GM21526 (cell line): ENCODE results near the gene MYH9.
A peak's percentile ranks its signal among the peaks of the same experiment; 100 is the strongest.
"Not testable (repeated sequence)": the region's sequence is repeated elsewhere in the genome, so short reads cannot be mapped to it uniquely, and the experiment has no call there.

Source experiments
- ATAC-seq: cut with Tn5 transposase; IDR thresholded peaks from one replicate; pipeline ENCODE4 v1.9.1; 2021; ENCODE audit warnings: moderate library complexity; ENCODE audit not compliant: unreplicated experiment, low FRiP score

MYH9 gene

GRCh38 chr22:36256478-36256877 is 131.3 kb downstream of the MYH9 start:
- no peak for ATAC-seq

- not testable (repeated sequence) for ATAC-seq
These were observed 132.2 kb downstream of the MYH9 start for GRCh38 chr22:36255572-36255971.

DNA sequence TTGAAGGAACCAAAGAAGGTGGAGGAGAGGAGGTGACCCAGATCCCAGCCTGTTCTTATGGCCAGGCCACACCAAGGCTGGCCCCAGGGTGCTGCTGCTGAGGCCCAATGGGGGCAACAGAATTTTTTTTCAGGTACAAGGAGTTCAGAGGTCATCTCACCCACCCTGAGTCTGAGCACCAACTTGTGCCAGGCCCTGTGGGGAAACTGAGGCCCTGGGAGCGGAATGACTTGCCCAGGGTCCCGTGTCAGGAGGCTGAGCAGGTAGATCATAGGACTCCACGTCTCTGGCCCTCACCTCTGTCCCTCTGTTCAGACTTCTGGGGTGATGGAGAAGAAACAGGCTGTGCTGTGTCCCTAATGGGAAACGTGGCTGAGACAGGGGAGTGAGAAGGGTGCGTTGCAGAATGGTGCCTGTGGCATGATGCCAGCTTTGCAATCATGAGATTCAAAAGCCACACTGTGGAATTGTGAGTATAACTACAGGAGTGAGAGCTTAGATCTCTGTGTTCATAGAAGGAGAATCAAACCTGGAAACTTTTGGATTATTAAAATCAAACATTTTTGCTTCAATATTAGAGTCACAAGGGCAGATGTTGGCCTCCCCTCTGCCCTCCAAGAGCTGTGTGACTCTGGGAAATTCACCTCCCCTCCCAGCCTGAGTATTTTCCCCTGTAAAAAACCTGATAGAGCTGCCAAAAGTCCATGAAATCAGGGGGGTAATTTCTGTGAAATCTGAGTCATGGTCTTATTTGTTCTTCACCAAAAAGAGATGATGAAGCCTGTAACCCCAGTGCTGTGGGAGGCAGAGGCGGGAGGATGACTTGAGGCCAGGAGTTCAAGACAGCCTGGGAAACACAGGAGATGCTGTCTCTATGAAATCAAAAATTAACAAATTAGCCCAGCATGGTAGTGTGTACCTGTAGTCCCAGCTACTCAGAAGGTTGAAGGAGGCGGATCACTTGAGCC is 134.0 kb downstream of the MYH9 start:
- ATAC-seq: no peak

GRCh38 chr22:36252754-36253522 is 134.8 kb downstream of the MYH9 start, which contains the start of gene APOL1:
TSS of gene APOL1 (plus strand) at chr22:36253133. CDS start at chr22:36254956, 1,823 bp downstream.
- no peak for ATAC-seq

DNA sequence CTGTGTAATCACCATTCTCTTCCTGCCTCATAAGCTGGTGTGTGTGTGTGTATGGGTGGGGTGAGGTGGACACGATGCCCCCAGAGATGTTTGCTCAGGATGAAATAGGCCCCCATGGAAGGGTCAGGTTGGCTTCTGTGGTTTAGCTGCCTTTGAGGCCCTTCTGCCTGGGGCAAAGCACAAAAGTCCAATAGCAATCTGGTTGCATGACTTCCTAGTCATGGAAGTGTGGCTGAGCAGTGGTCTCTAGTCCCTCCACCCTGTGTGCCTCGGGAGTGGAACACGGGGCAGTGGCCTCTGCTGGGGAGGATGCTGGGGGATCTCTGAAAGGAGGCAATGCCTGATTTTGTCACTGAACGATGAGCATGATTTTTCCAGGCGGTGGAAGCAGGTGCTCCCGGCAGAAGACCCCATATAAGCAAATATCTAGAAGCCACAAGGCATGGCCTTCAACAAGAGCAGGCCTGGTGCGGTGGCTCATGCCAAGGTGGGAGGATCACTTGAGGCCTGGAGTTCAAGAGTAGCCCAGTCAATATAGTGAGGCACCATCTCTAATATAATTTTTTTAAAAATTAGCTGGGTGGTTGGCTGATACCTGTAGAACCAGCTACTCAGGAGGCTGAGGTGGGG is 135.7 kb downstream of the MYH9 start:
- ATAC-seq: not testable (repeated sequence)

- not testable (repeated sequence) for ATAC-seq
These were observed 137.3 kb downstream of the MYH9 start for GRCh38 chr22:36250292-36250960.

GRCh38 chr22:36249160-36249559 is 138.6 kb downstream of the MYH9 start:
- no peak for ATAC-seq

GRCh38 chr22:36247955-36248354 is 139.8 kb downstream of the MYH9 start:
- ATAC-seq: no peak

GRCh38 chr22:36246718-36247117 is 141.0 kb downstream of the MYH9 start:
- ATAC-seq: no peak

- ATAC-seq: no peak
These were observed 141.9 kb downstream of the MYH9 start for GRCh38 chr22:36245805-36246356.

- no peak for ATAC-seq
These were observed 143.0 kb downstream of the MYH9 start for GRCh38 chr22:36244522-36245391.

DNA sequence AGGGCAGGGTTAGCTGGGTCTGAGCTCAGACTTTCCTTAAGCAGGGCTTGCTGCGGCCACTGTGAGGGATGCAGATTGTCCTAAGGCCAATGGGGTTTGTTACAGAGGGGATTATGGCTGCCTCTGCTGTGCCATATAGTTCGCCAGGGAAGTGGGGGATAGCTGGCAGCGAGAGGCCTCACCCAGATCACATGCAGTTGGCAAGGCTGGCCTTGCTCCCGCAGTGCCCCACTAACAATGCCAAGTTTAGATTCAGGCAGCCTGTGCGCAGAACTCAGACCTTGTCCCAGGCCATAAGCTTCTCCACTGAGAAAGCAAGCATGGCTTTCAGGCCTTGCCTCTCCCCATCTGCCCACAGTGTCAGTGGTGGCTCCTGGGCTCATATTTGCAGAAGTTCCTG is 143.8 kb downstream of the MYH9 start:
- ATAC-seq: no peak

DNA sequence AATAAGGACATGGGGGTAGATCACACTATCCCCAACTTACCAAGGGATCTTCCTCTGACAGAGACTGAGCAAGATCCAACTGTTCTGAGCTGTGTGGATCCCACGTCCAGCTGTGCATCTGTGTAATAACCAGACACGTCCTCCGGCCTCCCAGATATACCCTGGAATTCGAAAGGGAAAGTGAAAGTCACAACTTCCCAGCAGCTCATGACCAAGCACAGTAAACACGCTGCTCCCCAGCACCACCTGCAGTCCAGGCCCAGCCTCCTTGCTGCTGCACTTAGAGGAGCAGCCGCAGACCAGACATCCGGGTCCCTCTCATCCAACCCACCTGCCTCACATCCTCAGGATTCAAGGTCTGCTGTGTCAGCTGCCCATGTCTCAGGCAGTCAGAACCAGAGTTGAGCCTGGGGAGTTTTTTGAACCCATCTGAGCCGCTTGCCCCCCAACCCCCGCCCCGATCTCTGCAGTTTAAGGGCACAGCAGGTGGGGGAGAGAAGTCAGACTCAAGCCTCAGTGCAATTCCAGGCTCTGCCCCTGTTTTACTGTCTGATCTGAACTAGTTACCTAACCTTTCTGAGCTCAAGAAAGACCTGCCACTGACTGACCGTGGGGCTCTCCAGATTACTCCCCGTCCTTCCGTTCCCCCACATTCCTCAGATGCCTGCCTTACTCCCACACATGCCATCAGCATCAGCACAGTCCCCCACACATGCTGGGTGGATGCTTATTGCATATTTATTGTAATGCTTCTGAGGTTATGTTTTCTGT is 148.2 kb downstream of the MYH9 start, which contains the start of gene APOL2:
Gene APOL2 (minus strand): TSS at position 127 of the 771 bp plus-strand sequence. CDS start 6,365 bp downstream, outside the sequence.
- ATAC-seq: peak; percentile 84

DNA sequence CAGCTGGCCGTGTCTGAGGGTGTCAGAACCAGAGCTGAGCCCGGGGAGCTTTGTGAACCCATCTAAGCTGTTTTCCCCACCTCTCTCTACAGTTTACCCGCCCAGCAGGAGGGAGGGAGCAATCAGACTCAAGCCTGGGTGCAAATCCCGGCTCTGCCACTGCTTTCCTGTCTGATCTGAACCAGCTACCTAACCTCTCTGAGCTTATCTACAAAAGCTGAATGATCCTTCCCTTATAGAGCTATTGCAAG is 148.7 kb downstream of the MYH9 start:
- ATAC-seq: no peak

DNA sequence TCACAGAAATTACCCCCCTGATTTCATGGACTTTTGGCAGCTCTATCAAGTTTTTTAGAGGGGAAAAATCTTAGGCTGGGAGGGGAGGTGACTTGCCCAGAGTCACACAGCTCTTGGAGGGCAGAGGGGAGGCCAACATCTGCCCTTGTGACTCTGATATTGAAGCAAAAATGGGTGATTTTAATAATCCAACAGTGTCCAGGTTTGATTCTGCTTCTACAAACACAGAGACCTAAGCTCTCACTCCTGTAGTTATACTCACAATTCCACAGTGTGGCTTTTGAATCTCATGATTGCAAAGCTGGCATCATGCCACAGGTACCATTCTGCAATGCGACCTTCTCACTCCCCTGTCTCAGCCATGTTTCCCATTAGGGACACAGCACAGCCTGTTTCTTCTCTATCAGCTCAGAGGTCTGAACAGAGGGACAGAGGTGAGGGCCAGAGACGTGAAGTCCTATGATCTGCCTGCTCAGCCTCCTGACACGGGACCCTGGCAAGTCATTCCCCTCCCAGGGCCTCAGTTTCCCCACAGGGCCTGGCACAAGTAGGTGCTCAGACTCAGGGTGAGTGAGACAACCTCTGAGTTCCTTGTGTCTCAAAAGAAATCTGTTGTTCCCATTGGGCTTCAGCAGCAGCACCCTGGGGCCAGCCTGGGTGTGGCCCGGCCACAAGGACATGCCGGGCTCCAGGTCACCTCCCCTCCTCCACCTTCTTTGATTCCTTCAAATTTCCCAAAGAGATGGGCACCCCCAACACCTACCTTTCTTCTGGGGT is 149.2 kb downstream of the MYH9 start:
- no peak for ATAC-seq

DNA sequence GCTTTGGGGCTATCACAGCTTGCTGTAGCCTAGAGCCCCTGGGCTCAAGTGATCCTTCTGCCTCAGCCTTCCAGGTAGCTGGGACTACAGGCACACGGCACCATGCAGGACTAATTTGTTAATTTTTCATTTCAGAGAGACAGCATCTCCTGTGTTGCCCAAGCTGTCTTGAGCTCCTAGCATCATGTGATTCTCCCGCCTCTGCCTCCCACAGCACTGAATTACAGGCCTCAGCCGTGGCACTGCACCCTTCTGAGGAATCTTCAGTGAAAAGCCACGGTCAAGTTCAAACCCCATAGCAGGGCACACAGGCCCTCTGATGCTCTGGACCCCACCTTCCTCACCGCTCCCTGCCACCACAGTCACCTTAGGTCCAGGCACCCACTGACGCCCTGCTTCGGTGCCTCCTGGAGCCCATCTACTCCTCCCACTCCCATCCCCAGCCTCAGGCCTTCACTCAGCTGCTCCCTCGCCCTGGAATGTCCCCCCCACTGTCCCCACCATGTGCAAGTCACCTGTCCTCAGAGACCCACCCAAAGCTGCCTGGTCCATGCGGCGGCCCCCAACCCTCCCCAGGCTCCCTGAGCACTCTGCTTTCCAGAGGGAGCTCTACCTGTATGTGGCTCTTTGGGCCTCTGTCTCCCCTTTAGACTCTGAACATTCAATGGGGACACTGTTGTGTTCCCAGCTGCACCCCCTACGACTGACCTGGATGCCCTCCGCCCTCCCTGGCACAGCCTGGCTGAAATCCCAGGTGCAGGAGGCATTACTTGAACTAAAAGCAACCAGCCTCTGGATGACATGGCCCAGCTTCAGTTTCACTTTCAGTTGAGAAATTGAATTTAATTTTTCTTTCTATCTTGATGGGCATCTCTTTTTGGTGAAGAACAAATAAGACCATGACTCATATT is 150.1 kb downstream of the MYH9 start:
- no peak for ATAC-seq
